VCaP (cell line): ENCODE results near the gene NRP1.

Experiments used
- H3K27ac ChIP-seq: fragments of 450-650 bp; 2 replicates; pipeline ENCODE4 v1.5.1; 2017
- TF ChIP-seq, protein P1 (sequence below): fragments of 450-650 bp; conservative IDR thresholded peaks from 2 replicates; pipeline ENCODE4 v1.5.1; 2017; ENCODE audit warnings: mild to moderate bottlenecking, moderate library complexity

NRP1 gene

DNA sequence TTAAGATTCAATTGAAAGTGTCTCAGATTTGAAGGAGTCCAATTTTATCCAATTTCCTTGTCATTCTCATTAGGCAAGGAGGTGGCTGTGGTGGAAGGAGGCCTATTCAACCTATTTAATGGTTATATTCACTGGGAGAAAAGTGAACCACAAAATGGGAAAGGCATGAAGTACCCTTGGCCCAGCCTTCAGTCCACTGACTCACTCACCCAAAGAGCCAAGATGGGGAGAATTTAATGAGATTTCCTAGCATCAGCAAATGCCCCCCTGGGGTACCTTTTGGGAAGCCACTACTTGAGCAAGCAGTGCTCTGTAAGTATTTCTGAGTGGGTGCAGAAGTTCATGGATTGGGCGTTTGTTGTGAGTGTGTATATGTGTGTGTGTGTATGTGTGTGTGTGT is 144.1 kb downstream of the NRP1 start:
- TF ChIP-seq, protein P1, sequence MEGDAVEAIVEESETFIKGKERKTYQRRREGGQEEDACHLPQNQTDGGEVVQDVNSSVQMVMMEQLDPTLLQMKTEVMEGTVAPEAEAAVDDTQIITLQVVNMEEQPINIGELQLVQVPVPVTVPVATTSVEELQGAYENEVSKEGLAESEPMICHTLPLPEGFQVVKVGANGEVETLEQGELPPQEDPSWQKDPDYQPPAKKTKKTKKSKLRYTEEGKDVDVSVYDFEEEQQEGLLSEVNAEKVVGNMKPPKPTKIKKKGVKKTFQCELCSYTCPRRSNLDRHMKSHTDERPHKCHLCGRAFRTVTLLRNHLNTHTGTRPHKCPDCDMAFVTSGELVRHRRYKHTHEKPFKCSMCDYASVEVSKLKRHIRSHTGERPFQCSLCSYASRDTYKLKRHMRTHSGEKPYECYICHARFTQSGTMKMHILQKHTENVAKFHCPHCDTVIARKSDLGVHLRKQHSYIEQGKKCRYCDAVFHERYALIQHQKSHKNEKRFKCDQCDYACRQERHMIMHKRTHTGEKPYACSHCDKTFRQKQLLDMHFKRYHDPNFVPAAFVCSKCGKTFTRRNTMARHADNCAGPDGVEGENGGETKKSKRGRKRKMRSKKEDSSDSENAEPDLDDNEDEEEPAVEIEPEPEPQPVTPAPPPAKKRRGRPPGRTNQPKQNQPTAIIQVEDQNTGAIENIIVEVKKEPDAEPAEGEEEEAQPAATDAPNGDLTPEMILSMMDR: no peak
- H3K27ac ChIP-seq: no peak overlapping the region

DNA sequence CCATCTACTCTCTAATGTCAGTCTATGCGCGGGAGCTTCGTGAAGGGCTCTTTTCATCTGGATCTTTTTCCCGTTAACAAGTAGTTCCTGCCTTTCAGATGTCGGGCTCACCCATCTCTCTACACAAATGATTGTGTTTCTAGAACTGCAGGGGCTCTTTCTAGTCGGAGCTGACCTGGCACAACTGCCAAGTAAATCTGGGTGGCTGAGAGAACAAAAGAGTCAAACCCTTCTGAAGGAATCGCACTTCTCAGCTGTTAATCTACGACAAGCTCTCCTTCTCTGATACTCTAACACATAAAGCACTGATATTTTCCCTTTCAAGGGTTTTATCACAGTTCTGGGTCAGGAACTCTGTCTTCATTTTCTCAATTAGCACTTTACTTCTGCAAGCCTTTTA is 144.7 kb downstream of the NRP1 start:
- H3K27ac ChIP-seq: no peak overlapping the region
- TF ChIP-seq, protein P1: no peak

DNA sequence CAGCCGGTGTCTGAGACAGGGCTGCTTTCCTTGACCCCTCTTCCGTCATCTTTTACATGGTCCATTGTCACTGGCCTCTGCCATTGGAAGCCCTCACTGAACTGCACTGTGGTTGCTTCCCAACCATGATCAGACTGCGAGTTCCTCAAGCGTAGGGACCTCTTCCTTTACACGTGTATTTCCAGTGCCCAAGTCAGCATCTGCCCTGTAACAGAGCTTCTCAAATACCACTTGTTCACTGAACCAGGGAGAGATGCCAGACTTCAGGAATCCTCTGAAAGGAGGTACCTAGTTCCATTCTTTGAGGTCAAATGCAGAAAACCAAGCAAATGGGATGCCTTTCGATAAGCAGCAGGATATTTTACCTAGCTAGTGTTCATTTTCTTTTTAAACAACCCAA is 145.1 kb downstream of the NRP1 start:
- TF ChIP-seq, protein P1: no peak
- H3K27ac ChIP-seq: no peak overlapping the region

DNA sequence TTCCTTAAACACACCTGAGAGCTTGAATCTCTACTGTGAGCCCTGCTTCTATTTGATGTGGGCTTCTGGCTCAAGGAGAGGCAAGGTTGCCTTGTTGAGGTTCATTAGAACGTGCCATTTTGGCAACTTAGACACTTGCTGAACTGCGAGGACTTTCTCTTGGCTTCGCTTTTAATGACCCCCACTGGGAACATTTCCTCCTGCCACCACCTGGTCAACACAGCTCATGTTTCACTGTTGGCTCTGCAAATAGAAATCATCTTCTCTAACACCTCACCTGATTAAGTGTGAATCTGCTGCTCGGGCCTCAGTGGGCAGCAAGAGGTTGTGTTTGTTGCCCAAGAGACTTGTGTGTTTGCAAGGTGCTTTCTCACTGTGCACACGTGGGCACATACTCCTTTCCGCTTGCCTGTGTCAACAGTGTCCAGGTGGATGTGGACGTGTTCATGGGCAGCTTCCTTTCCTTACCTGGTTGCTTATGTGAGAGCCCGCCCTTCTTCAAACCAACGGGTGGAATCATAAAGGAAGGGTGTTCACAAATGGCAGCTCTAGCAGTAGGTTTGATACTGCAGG is 147.0 kb downstream of the NRP1 start:
- TF ChIP-seq, protein P1: no peak
- no peak overlapping the region for H3K27ac ChIP-seq

DNA sequence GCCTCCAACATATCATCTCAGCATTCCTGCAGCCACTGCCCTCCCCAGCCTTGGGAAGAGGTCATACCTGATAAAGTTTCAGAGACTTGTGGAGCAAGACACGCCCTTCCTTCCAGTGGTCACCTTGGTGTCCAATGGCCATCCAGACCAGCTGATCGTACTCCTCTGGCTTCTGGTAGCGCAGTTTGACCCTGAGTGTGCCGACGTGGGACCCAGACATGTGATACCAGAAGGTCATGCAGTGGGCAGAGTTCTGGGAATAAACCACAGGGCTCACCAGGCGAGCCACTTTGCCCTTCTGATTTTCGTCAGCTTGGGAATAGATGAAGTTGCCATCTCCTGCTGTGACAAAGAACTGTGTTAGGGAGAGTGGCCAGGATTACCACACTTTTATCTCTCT is 148.3 kb downstream of the NRP1 start:
- TF ChIP-seq, protein P1: no peak
- H3K27ac ChIP-seq: no peak overlapping the region

DNA sequence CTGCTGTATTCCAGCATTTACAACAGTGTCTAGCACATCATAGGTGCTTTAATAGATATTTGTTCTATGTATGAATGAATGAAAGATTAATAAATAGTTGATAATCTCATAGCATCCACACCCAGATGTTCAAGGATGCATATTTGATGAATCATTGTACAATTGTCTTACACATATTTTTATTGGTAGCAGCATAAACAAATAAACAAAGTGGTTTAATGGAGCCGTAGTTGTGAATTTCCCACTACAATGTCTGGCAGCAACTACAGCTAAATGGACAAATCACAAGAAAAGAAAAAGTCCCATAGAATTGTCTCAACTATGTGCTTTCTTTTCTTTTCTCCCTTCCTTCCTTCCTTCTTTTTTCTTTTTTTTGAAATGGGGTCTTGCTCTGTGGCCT is 150.8 kb downstream of the NRP1 start:
- TF ChIP-seq, protein P1: no peak
- no peak overlapping the region for H3K27ac ChIP-seq

DNA sequence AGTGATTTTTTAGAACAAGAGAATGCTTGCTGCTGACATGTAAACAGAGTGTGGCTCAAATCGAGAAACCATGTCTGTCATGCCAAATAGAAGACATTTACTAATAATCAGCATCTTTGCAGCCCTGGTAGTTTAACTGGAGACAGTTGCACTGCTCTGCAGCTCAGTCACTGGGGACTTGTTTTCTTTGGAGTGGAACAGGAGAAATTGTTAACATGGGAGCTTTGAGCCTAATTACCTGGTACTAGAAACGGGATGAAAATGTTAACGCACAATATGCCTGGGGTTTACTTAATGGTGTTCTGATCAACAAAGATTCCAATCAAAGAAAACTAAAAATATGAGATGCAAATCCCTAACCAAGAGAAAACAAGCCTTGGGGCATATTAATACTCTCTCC is 153.5 kb downstream of the NRP1 start:
- no peak overlapping the region for H3K27ac ChIP-seq
- TF ChIP-seq, protein P1: no peak

DNA sequence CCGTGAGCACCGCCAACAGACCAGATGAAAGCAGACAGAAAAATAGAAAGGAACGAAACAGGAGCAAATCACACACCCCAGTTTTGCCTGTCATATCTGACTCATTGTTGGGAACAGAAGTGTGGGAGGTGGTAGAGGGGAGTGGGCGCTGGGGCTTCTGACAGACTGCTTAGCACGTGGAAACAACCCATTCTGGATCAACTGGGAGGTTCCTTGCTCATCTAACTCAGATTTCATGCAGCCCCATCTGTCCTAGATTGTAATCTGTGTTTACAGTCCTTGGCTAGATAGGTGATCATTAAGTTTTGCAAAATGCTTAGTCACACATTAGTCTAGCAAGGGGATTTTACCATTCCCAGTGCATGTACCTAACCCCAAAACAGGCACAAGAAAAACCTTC is 154.1 kb downstream of the NRP1 start:
- no peak overlapping the region for H3K27ac ChIP-seq
- TF ChIP-seq, protein P1: no peak
